ENCODE measurements around the gene BCAM.

Gene BCAM

GRCh38 chr19:44806291-44806690, 2.6 kb upstream of the BCAM start:
- no peak for TF ChIP-seq CTCF (IDR thresholded peaks at IDR 0.05; ENCODE audit: low read depth, low read length)
- H3K4me3 ChIP-seq (ENCODE audit: low read depth, low read length), result no peak overlapping the region

GRCh38 chr19:44807162-44807561, 1.7 kb upstream of the BCAM start:
- H3K4me3 ChIP-seq (ENCODE audit: low read depth, low read length), result no peak overlapping the region
- no peak for TF ChIP-seq CTCF (IDR thresholded peaks at IDR 0.05; ENCODE audit: low read depth, low read length)

- no peak overlapping the region for H3K4me3 ChIP-seq (ENCODE audit: low read depth, low read length)
- peak; percentile 62 for TF ChIP-seq CTCF (IDR thresholded peaks at IDR 0.05; ENCODE audit: low read depth, low read length)
Measured at GRCh38 chr19:44807652-44808462, 1.0 kb upstream of the BCAM start.

GRCh38 chr19:44809577-44810233, 802 bp downstream of the BCAM start:
- TF ChIP-seq CTCF (IDR thresholded peaks at IDR 0.05; ENCODE audit: low read depth, low read length), result no peak
- peak overlapping the region; percentile 63 for H3K4me3 ChIP-seq (ENCODE audit: low read depth, low read length)

GRCh38 chr19:44810234-44811121, 1.6 kb downstream of the BCAM start:
- no peak for TF ChIP-seq CTCF (IDR thresholded peaks at IDR 0.05; ENCODE audit: low read depth, low read length)
- no peak overlapping the region for H3K4me3 ChIP-seq (ENCODE audit: low read depth, low read length)

GRCh38 chr19:44811122-44811419, 2.2 kb downstream of the BCAM start:
- TF ChIP-seq CTCF (IDR thresholded peaks at IDR 0.05; ENCODE audit: low read depth, low read length), result no peak
- H3K4me3 ChIP-seq (ENCODE audit: low read depth, low read length), result no peak overlapping the region

Data from WI38 (cell line).